KOPT-K1 (cell line): ENCODE results near the gene SYPL2.
A peak's percentile ranks its signal among the peaks of the same experiment; 100 is the strongest.

Experiments
- H3K27ac ChIP-seq: fragments of 200-600 bp; sonication (generic); 2 replicates; pipeline ENCODE4 v1.5.1; 2016; ENCODE audit warnings: antibody characterized with exemption, mild to moderate bottlenecking, low read depth, low read length; ENCODE audit not compliant: poor library complexity, severe bottlenecking
- H3K36me3 ChIP-seq: fragments of 200-600 bp; sonication (generic); 2 replicates; pipeline ENCODE4 v1.5.1; 2017; ENCODE audit warnings: antibody characterized with exemption, mild to moderate bottlenecking, low read length, moderate library complexity; ENCODE audit not compliant: insufficient read depth
- H3K9me3 ChIP-seq: fragments of 200-600 bp; sonication (generic); 2 replicates; pipeline ENCODE4 v1.5.1; 2017; ENCODE audit warnings: antibody characterized with exemption, low read length, mild to moderate bottlenecking; ENCODE audit not compliant: insufficient read depth, poor library complexity, severe bottlenecking

The SYPL2 gene

GRCh38 chr1:109481646-109482045 lies 15.3 kb downstream of the SYPL2 start:
- 0 out of 2 replicates have a peak, but pooled peaks cover 6% of the 10 kb centered on the region for H3K36me3 ChIP-seq
- no peaks in the 10 kb centered on the region for H3K9me3 ChIP-seq
- no peak overlapping the region for H3K27ac ChIP-seq

DNA sequence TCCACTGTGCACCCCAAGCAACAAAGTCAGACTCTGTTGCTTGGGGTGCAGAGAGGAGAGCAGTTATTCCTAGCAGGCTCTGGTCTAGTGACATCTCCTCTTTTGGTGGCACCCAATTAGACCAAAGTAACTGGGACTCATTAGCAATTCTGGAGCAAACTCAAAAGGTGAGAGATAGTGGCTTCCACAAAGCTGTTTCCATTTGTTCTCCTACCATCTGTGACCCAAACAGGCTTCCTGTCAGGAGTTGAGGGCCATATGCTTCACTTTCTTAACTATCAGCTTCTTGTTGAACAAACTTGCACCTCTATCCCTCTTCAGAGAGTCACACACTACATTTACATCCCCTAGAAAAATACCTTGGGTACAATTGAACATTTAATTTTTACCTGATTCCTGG lies 15.9 kb downstream of the SYPL2 start:
- H3K9me3 ChIP-seq = no peaks in the 10 kb centered on the region
- H3K36me3 ChIP-seq = peaks cover 11% of the 10 kb centered on the region; the same call in 1 of the 2 replicates
- H3K27ac ChIP-seq = no peak overlapping the region

- H3K36me3 ChIP-seq = peaks cover 19% of the 10 kb centered on the region; the same call in 1 of the 2 replicates
- no peaks in the 10 kb centered on the region for H3K9me3 ChIP-seq
- H3K27ac ChIP-seq = peak overlapping the region; percentile 36
These were observed 16.7 kb downstream of the SYPL2 start for GRCh38 chr1:109482791-109483671.

GRCh38 chr1:109483672-109484518 lies 17.5 kb downstream of the SYPL2 start, which contains the start of gene ATXN7L2:
Gene ATXN7L2 (plus strand): TSS chr1:109483905. CDS start chr1:109483954, 49 bp downstream.
- H3K27ac ChIP-seq = peak within 1 kb of the TSS; percentile 84
- H3K9me3 ChIP-seq = no peaks in the 10 kb centered on the region
- peaks cover 27% of the 10 kb centered on the region; the same call in 1 of the 2 replicates for H3K36me3 ChIP-seq

GRCh38 chr1:109484519-109484975 lies 18.2 kb downstream of the SYPL2 start:
- Histone ChIP-seq H3K27ac (peak overlapping the region; percentile 84), H3K9me3 (no peaks in the 10 kb centered on the region), H3K36me3 (peaks cover 34% of the 10 kb centered on the region; the same call in 1 of the 2 replicates)

DNA sequence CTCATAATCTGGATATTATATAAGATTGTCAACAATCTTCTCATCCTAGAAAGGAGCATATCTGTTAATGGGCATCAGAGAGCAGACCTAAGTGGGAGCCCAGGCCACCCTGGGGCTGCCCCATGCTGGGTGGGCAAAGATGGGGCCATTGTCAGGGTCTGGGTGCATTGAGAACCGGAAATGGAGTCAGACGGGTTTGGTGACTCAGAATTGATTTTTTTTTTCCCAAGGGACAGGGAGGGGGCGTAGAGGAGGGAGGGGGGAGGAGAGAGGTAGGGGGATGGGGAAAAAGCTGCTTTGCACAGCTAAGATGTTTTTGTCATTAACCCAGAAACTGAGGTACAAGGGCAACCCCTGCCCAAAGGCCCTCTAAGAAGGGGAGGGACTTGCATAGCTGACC lies 18.7 kb downstream of the SYPL2 start:
- Histone ChIP-seq H3K27ac (peak overlapping the region; percentile 84), H3K9me3 (no peaks in the 10 kb centered on the region), H3K36me3 (peaks cover 38% of the 10 kb centered on the region; the same call in 1 of the 2 replicates)

GRCh38 chr1:109487261-109487660 lies 20.9 kb downstream of the SYPL2 start:
- Histone ChIP-seq H3K27ac (no peak overlapping the region), H3K9me3 (no peaks in the 10 kb centered on the region), H3K36me3 (peaks cover 55% of the 10 kb centered on the region; the same call in 1 of the 2 replicates)

DNA sequence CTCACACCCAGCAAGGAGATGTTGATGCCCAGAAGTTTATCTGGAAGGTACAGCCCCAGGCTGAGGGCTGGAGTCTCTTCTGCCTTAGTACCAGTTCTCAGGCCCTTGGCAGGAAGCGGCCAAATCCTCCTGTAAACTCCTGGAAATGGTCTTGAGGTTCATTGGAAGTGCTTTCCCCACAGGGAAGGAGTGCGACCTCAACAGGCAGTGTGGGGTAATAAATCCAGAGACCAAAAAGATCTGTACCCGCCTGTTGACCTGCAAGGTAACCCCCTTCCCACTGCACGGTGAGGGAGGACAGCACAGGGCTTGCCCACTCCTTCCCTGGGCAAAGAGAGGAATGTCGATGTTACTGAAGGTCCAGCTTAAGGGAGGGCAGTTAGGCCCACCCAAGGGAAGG lies 21.9 kb downstream of the SYPL2 start:
- H3K9me3 ChIP-seq = no peaks in the 10 kb centered on the region
- peaks cover 55% of the 10 kb centered on the region; the same call in 1 of the 2 replicates for H3K36me3 ChIP-seq
- no peak overlapping the region for H3K27ac ChIP-seq

GRCh38 chr1:109488696-109489095 lies 22.4 kb downstream of the SYPL2 start:
- Histone ChIP-seq H3K27ac (no peak overlapping the region), H3K36me3 (peaks cover 55% of the 10 kb centered on the region; the same call in 1 of the 2 replicates), H3K9me3 (no peaks in the 10 kb centered on the region)

DNA sequence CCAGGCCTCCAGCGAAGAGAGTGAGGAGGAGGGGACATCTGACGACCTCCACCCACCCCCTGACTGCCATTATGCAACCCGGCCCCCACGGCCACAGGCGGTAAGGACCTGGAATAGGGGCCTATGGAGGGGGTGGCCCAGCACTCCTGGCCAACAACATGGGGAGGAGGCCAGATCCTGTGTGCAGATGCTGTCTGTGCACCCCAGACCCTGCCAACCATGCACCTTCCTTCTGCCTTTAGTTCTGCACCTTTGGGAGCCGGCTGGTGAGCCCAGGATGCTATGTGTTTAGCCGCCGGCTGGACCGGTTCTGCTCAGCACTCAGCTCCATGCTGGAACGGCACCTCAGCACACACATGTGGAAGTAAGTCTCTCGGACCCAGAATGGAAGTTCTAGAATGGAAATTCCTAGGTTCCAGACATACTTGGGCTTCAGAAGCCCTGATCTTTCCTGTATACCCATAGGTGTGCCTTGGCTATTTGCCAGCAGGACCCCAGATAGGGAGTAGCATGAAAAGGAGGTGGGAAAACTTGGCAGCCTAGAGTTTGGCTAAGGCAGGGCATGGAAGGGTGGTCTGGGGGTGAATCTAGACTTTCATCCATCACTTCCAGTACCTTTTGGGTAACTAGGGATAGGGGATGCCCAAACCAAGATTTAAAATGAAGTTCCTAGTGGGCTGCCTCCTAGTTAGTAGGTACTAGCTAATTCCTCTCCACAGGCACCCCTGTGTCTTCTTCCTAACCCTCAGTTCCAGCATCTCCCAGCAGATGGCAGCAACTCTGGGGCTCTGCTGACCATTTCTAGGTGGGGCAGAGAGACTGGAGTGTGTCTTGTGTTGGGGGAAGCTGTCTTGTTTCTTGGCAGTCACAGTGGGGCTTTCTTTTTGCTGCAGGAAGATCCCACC lies 23.9 kb downstream of the SYPL2 start:
- Histone ChIP-seq H3K36me3 (peaks cover 55% of the 10 kb centered on the region; the same call in 1 of the 2 replicates), H3K27ac (no peak overlapping the region), H3K9me3 (no peaks in the 10 kb centered on the region)

DNA sequence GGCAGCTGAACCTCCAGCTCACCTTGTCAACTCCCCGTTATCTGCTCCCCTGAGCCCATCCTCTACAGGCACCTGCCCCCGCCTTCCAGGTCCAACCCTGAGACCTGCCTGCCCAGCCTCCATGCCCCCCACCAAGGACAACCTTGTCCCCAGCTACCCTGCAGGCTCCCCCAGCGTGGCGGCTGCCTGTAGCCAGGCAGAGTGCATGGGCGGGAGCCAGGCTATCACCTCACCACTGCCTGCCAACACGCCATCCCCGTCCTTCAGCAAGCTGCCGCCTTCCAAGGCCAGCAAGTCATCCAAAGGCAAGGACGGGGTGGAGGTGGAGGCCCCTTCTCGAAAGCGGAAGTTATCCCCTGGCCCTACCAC lies 24.6 kb downstream of the SYPL2 start:
- no peak overlapping the region for H3K27ac ChIP-seq
- no peaks in the 10 kb centered on the region for H3K9me3 ChIP-seq
- peaks cover 60% of the 10 kb centered on the region; the same call in 1 of the 2 replicates for H3K36me3 ChIP-seq

DNA sequence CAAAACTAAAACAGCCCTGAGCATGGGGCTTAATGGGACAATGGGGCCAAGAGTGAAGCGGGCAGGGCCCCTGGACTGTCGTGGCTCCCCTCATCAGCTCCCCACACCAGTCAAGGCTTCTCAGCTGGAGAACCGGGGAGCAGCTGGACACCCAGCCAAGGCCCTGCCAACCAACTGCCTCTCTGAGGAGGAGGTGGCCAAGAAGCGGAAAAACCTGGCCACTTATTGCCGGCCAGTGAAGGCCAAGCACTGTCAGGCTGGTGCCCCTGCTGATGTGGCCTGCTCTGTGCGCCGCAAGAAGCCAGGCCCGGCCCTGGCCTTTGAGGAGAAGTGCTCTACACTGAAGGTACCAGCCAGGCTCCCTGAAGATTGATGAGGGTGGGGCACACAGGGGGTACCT lies 25.0 kb downstream of the SYPL2 start:
- H3K36me3 ChIP-seq = peaks cover 61% of the 10 kb centered on the region
- H3K27ac ChIP-seq = no peak overlapping the region
- no peaks in the 10 kb centered on the region for H3K9me3 ChIP-seq

DNA sequence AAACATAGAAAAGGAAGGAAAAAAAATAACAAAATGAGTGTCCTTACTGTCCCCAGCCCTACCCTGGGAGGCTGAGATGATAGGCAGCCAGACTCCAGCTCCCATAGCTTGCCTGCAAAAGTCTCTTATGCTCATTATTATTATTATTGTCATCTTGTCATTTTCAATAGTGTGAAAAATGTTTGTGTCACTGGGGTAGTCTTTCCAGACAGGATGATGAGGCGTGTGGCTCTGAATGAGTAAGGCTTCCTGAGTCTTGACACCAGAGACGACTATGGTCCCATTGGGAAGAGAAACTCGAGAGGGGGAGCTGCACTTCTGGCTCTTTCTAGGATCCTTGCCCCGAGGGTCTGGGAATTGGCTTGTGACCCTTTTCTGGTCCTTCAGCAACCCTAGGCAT lies 26.4 kb downstream of the SYPL2 start:
- no peaks in the 10 kb centered on the region for H3K9me3 ChIP-seq
- H3K27ac ChIP-seq = no peak overlapping the region
- peaks cover 62% of the 10 kb centered on the region for H3K36me3 ChIP-seq

GRCh38 chr1:109493227-109493626 lies 26.9 kb downstream of the SYPL2 start:
- Histone ChIP-seq H3K36me3 (peaks cover 62% of the 10 kb centered on the region), H3K27ac (peak overlapping the region; percentile 78), H3K9me3 (no peaks in the 10 kb centered on the region)
